Measurements from ENCODE around the gene CRISP1.

GRCh38 chr6:49790341-49790740 is 76.0 kb downstream of the CRISP1 start:
- TF ChIP-seq, protein P1, sequence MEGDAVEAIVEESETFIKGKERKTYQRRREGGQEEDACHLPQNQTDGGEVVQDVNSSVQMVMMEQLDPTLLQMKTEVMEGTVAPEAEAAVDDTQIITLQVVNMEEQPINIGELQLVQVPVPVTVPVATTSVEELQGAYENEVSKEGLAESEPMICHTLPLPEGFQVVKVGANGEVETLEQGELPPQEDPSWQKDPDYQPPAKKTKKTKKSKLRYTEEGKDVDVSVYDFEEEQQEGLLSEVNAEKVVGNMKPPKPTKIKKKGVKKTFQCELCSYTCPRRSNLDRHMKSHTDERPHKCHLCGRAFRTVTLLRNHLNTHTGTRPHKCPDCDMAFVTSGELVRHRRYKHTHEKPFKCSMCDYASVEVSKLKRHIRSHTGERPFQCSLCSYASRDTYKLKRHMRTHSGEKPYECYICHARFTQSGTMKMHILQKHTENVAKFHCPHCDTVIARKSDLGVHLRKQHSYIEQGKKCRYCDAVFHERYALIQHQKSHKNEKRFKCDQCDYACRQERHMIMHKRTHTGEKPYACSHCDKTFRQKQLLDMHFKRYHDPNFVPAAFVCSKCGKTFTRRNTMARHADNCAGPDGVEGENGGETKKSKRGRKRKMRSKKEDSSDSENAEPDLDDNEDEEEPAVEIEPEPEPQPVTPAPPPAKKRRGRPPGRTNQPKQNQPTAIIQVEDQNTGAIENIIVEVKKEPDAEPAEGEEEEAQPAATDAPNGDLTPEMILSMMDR (conservative IDR thresholded peaks at IDR 0.05; ENCODE audit: low read length) = no peak
- TF ChIP-seq EZH2phosphoT487 (IDR thresholded peaks at IDR 0.05; ENCODE audit: borderline replicate concordance) = no peak
